ENCODE measurements around the gene ANKRD17. TPM values are rescaled to one million over a fixed set of nuclear protein-coding genes. Genes with fewer than 3 reads are reported as not detected.

The ANKRD17 gene
- polyA plus RNA-seq, 1 donor from 2014 or later, result 30.4 TPM

- no peaks in the 10 kb centered on the region for H3K36me3 ChIP-seq (ENCODE audit: insufficient read depth, low read length)
- H3K9me3 ChIP-seq (ENCODE audit: low read length), result no peaks in the 10 kb centered on the region
- H3K27ac ChIP-seq (ENCODE audit: low read length), result no peak overlapping the region
- no peak overlapping the region for H3K4me2 ChIP-seq (ENCODE audit: low read length)
- H3K79me2 ChIP-seq (replicated peaks; ENCODE audit: insufficient read depth, low read length), result peaks cover 72% of the 10 kb centered on the region
- H2AFZ ChIP-seq (ENCODE audit: low read depth, low read length), result no peak overlapping the region
- H3F3A ChIP-seq (ENCODE audit: insufficient read depth, low read length, poor library complexity, severe bottlenecking), result no peaks in the 10 kb centered on the region
- H3K4me3 ChIP-seq (ENCODE audit: low read length), result no peak overlapping the region
- no peaks in the 10 kb centered on the region for H3K27me3 ChIP-seq (ENCODE audit: insufficient read depth, low read depth, low read length)
- no peaks in the 10 kb centered on the region for H3K9me2 ChIP-seq (ENCODE audit: insufficient read depth, low read length)
- no peak overlapping the region for H3K9ac ChIP-seq (ENCODE audit: low read length)
- no peak for TF ChIP-seq EZH2 (IDR thresholded peaks at IDR 0.05; ENCODE audit: borderline replicate concordance, insufficient read depth, low read length, poor library complexity, severe bottlenecking)
- TF ChIP-seq MXI1 (conservative IDR thresholded peaks at IDR 0.05; ENCODE audit: poor library complexity, severe bottlenecking), result no peak
- TF ChIP-seq TAF1 (IDR thresholded peaks at IDR 0.05; ENCODE audit: low read depth), result no peak
- TF ChIP-seq CTCF (IDR thresholded peaks at IDR 0.05; ENCODE audit: poor library complexity, severe bottlenecking), result no peak
- TF ChIP-seq SMC3 (conservative IDR thresholded peaks at IDR 0.05; ENCODE audit: poor library complexity), result no peak
- no peak for TF ChIP-seq REST (IDR thresholded peaks at IDR 0.05; ENCODE audit: borderline replicate concordance)
- no peak for TF ChIP-seq EP300 (conservative IDR thresholded peaks at IDR 0.05; ENCODE audit: poor library complexity, severe bottlenecking)
- no peaks in the 10 kb centered on the region for H4K20me1 ChIP-seq (ENCODE audit: insufficient read depth)
Measured at GRCh38 chr4:73212982-73213730, 45.4 kb downstream of the ANKRD17 start.

- no peak overlapping the region for H2AFZ ChIP-seq (ENCODE audit: low read depth, low read length)
- H3K4me2 ChIP-seq (ENCODE audit: low read length), result no peak overlapping the region
- no peak overlapping the region for H3K4me3 ChIP-seq (ENCODE audit: low read length)
- H3K36me3 ChIP-seq (ENCODE audit: insufficient read depth, low read length), result no peaks in the 10 kb centered on the region
- H3K27me3 ChIP-seq (ENCODE audit: insufficient read depth, low read depth, low read length), result no peaks in the 10 kb centered on the region
- H3F3A ChIP-seq (ENCODE audit: insufficient read depth, low read length, poor library complexity, severe bottlenecking), result no peaks in the 10 kb centered on the region
- TF ChIP-seq POLR2AphosphoS5 (IDR thresholded peaks at IDR 0.05) (no peak), TAF1 (IDR thresholded peaks at IDR 0.05; ENCODE audit: low read depth) (no peak), EZH2 (IDR thresholded peaks at IDR 0.05; ENCODE audit: borderline replicate concordance, insufficient read depth, low read length, poor library complexity, severe bottlenecking) (no peak), REST (IDR thresholded peaks at IDR 0.05; ENCODE audit: borderline replicate concordance) (no peak), CTCF (IDR thresholded peaks at IDR 0.05; ENCODE audit: poor library complexity, severe bottlenecking) (no peak), SMC3 (conservative IDR thresholded peaks at IDR 0.05; ENCODE audit: poor library complexity) (no peak), RAD21 (conservative IDR thresholded peaks at IDR 0.05) (no peak), MXI1 (conservative IDR thresholded peaks at IDR 0.05; ENCODE audit: poor library complexity, severe bottlenecking) (no peak), EP300 (conservative IDR thresholded peaks at IDR 0.05; ENCODE audit: poor library complexity, severe bottlenecking) (no peak)
- H3K9me2 ChIP-seq (ENCODE audit: insufficient read depth, low read length), result no peaks in the 10 kb centered on the region
- no peaks in the 10 kb centered on the region for H3K9me3 ChIP-seq (ENCODE audit: low read length)
- no peak overlapping the region for H3K9ac ChIP-seq (ENCODE audit: low read length)
- H3K79me2 ChIP-seq (replicated peaks; ENCODE audit: insufficient read depth, low read length), result peaks cover 72% of the 10 kb centered on the region
- H4K20me1 ChIP-seq (ENCODE audit: insufficient read depth), result no peaks in the 10 kb centered on the region
- H3K27ac ChIP-seq (ENCODE audit: low read length), result no peak overlapping the region
Measured at GRCh38 chr4:73211968-73212367, 46.6 kb downstream of the ANKRD17 start.
